Activated CD4-positive, alpha-beta T cell treated with anti-CD3 and anti-CD28 coated beads, Interleukin-2, amount 50 U/mL, for 1 hour (primary cell): ENCODE data around the gene PLEKHA7.
"Not testable (repeated sequence)": the region's sequence is repeated elsewhere in the genome, so short reads cannot be mapped to it uniquely, and the experiment has no call there.

Experiments used
- DNase-seq: peaks from one replicate; pipeline ENCODE4 v3.0.0-alpha.2; 2020

Gene PLEKHA7

DNA sequence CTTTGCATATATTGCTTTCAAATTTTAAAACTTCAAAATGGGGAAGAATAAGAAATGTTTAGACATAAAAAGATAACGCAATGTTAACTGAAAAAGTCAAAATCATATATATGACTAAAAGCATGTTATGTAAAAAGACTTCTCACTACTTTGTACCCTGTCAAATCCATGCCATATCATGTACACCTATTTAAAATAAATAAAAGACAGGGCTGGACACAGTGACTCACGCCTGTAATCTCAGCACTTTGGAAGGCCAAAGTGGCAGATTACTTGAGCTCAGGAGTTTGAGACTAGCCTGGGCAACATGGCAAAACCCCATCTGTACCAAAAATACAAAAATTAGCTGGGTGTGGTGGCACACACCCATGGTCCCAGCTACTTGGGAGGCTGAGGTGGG, 109.5 kb downstream of the PLEKHA7 start:
- DNase-seq = not testable (repeated sequence)

GRCh38 chr11:16902781-16903378, 111.3 kb downstream of the PLEKHA7 start:
- DNase-seq = no peak

DNA sequence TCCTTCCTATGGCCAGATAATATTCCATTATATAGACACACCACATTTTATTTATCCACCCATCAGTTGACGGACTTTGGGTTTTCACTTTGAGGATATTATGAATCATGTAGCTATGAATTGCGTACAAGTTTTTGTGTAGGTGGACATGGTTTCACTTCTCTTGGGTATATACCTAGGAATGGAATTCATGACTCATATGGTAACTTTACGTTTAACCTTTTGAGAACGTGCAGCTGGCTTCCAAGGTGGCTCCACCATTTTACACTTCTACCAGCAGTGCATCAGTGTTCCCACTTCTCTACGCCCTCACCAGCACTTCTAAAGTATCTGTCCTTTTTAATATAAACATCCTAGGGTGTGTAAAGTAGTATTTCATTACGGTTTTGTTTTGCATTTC, 112.0 kb downstream of the PLEKHA7 start:
- no peak for DNase-seq

DNA sequence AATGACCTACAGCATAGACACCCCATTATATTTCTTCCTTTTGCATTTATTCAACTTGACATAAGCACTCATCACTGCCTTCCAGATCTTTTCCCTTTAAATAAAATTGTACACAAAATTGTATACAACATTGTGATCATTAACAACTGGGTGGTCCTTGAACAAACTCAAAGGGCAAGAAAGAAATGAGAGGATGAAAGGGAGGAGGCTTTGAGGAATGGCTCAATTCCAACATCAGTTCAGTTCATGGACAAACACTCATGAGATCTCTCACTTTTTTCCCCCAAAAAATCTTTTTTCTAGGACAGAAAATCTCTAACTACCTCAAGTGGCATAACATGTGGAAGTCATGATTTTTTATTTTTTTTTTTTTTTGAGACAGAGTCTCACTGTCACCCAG, 113.7 kb downstream of the PLEKHA7 start:
- no peak for DNase-seq

- no peak for DNase-seq
Observed at GRCh38 chr11:16899708-16900303, 114.4 kb downstream of the PLEKHA7 start.

DNA sequence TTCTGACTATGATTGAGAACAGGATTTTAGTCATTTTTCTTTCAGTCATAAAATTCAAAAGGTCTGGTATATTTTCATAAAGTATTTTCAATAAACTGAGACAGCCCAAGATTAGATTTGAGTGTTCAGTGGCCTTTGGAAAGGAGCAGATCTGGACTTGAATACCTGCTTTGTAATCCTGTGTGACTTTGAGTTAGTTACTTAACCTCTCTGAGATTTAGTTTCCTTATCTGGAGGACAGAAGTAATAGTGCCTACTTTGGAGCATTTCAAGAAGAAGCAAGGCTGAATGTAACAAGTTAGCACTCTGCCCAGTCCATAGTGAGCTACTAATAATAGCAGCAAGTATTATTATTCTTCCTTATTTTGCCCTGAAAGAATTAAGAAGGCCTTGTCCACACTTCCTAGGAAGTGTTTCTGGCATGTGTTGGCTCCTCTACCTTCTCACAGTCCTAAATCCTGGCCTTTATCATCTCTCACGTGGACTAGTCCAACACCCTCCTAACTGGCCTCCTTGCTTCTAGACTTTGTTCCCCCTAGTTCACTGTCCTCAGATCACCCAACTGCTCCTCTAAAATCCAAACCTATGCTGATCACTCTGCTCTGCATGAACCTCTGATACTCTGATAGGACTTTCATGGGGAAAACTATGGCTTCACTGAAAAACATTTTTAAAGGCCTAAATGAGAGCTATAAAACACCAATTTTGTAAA, 115.8 kb downstream of the PLEKHA7 start:
- no peak for DNase-seq

- no peak for DNase-seq
Observed at GRCh38 chr11:16897470-16898061, 116.6 kb downstream of the PLEKHA7 start.

DNA sequence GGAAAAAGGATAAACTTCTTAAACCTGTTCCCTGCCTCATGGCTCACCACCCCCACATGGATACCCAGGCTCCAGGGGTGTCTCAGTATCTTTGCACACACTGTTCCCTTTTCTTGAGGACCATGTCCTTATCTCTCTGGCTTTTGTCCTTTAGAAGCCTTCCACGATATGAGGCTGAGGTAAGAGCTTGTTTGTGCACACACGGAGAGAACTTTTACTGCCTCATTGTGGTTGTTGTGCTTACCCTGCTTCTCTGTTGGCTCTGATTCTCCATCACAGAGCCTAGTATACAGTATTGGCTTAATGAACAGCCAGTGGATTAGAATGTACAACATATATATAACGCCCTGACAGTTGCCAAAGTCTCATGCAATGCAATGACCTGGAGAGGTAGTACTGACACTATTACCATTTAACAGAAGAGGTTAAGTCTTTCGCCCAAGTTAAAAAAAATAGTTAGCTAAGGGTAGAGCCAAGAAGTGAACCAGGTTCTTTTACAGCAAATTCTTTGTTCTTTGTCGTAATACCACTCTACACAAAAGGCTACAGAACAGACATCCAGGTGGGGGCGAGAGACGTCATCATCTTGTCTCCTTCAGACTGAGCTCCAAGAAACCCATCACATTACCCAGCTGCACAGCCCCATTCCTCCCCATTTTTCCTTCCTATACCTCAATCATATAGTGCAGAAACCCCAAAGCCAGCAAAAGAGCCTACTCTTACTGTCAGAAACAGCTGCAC, 117.3 kb downstream of the PLEKHA7 start:
- DNase-seq = no peak

- no peak for DNase-seq
Observed at GRCh38 chr11:16895306-16895705, 118.9 kb downstream of the PLEKHA7 start.

GRCh38 chr11:16893456-16894066, 120.7 kb downstream of the PLEKHA7 start:
- no peak for DNase-seq

GRCh38 chr11:16891964-16892363, 122.2 kb downstream of the PLEKHA7 start:
- DNase-seq = no peak

- DNase-seq = no peak
Observed at GRCh38 chr11:16891165-16891564, 123.0 kb downstream of the PLEKHA7 start.

- DNase-seq = no peak
Observed at GRCh38 chr11:16890442-16890841, 123.8 kb downstream of the PLEKHA7 start.

DNA sequence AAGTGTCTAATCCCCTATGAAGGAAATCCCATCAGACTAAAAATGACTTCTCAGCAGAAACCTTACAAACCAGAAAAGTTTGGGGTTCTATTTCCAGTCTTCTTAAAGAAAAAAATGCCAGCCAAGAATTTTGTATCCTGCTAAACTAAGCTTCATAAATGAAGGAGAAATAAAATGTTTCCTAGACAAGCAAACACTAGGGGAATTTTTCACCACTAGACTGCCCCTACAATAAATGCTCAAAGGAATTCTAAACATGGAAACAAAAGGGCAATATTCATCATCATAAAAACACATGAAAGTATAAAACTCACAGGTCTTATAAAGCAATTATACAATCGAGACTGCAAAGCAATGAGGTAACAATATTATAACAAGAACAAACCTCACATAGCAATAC, 124.3 kb downstream of the PLEKHA7 start:
- no peak for DNase-seq

- DNase-seq = not testable (repeated sequence)
Observed at GRCh38 chr11:16889010-16889409, 125.2 kb downstream of the PLEKHA7 start.

GRCh38 chr11:16887887-16888286, 126.3 kb downstream of the PLEKHA7 start:
- DNase-seq = not testable (repeated sequence)

- no peak for DNase-seq
Observed at GRCh38 chr11:16883174-16883573, 131.0 kb downstream of the PLEKHA7 start.

- DNase-seq = no peak
Observed at GRCh38 chr11:16881766-16882165, 132.4 kb downstream of the PLEKHA7 start.

- no peak for DNase-seq
Observed at GRCh38 chr11:16881074-16881709, 133.0 kb downstream of the PLEKHA7 start.

GRCh38 chr11:16880184-16880801, 133.9 kb downstream of the PLEKHA7 start:
- no peak for DNase-seq

DNA sequence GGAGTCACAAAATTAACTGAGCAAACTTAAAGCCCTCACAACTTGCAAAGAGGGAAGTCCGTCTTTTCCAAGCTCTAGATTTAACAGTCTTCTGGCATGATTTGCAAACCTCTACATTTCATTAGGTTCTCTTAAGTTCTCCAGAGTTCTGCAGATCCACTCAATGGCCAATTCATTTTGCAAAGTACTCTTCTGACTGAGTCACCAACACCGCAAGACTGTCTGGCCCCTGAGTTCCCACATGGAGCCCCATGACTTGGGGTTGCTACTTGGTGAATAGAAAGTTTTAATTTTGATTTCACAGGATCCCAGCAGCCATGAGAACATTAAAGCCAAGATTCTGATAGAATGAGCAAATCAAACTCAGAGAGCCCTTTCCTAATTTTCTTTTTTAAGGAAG, 134.5 kb downstream of the PLEKHA7 start:
- DNase-seq = no peak

DNA sequence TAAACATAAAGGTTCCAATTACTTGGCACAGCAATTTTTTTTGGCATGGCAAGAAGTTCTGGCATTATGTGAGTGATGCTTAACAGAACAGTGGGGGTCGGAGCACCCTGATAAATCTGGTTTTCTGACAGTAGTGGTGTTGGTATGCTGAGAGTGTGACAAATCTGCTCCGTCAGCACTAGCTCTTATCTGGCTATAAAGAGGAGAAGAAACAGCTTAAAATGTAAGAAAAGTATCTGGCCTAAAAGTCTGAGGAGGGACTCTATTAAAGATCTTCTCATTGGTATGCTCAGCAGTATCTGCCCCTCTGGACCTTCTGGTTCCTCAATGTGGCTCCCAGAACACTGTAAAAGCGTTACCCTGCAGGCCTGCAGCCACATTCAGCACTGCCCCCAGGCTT, 137.4 kb downstream of the PLEKHA7 start:
- no peak for DNase-seq
